H9 (cell line): ENCODE data around the gene THY1. TPM values are rescaled to one million over a fixed set of nuclear protein-coding genes. Genes with fewer than 3 reads are reported as not detected.

Experiments
- DNase-seq: peaks from one replicate; pipeline ENCODE4 v3.0.0-alpha.2; 2017
- H2AFZ ChIP-seq: one replicate; pipeline ENCODE4 v1.6.1; 2013; ENCODE audit warnings: mild to moderate bottlenecking, low read length, control low read depth, moderate library complexity
- H2AK5ac ChIP-seq: 2 replicates; pipeline ENCODE4 v1.6.1; 2013; ENCODE audit warnings: low read length, control low read depth, mixed read lengths; ENCODE audit not compliant: insufficient read length
- H2BK120ac ChIP-seq: one replicate; pipeline ENCODE4 v1.6.1; 2013; ENCODE audit warnings: low read depth, mild to moderate bottlenecking, low read length, control low read depth, inconsistent platforms; ENCODE audit not compliant: poor library complexity, severe bottlenecking
- H2BK12ac ChIP-seq: 2 replicates; pipeline ENCODE4 v1.6.1; 2013; ENCODE audit warnings: low read length, control low read depth, mixed read lengths, low read depth; ENCODE audit not compliant: insufficient read length
- H2BK15ac ChIP-seq: 2 replicates; pipeline ENCODE4 v1.6.1; 2013; ENCODE audit warnings: low read depth, low read length, control low read depth
- H2BK20ac ChIP-seq: one replicate; pipeline ENCODE4 v1.6.1; 2013; ENCODE audit warnings: low read depth, mild to moderate bottlenecking, low read length, control low read depth, inconsistent platforms; ENCODE audit not compliant: poor library complexity, severe bottlenecking
- H2BK5ac ChIP-seq: 2 replicates; pipeline ENCODE4 v1.6.1; 2013; ENCODE audit warnings: low read length, control low read depth, mixed read lengths; ENCODE audit not compliant: insufficient read length
- H3K14ac ChIP-seq: 2 replicates; pipeline ENCODE4 v1.6.1; 2013; ENCODE audit warnings: low read length, control low read depth; ENCODE audit not compliant: insufficient read depth
- H3K18ac ChIP-seq: 2 replicates; pipeline ENCODE4 v1.6.1; 2013; ENCODE audit warnings: low read depth, mild to moderate bottlenecking, mixed read lengths, low read length, control low read depth; ENCODE audit not compliant: insufficient read length
- H3K23ac ChIP-seq: 2 replicates; pipeline ENCODE4 v1.6.1; 2013; ENCODE audit warnings: low read length, control low read depth, mixed read lengths, low read depth; ENCODE audit not compliant: insufficient read length
- H3K23me2 ChIP-seq: 2 replicates; pipeline ENCODE4 v1.6.1; 2013; ENCODE audit warnings: low read depth, mild to moderate bottlenecking, mixed read lengths, low read length, control low read depth; ENCODE audit not compliant: insufficient read length, poor library complexity, severe bottlenecking
- H3K27ac ChIP-seq: 2 replicates; pipeline ENCODE4 v1.5.1; 2013; ENCODE audit warnings: low read length, control low read depth, mixed read lengths, low read depth; ENCODE audit not compliant: insufficient read length
- H3K27me3 ChIP-seq: 2 replicates; pipeline ENCODE4 v1.6.1; 2013; ENCODE audit warnings: low read length, control low read depth, inconsistent platforms; ENCODE audit not compliant: insufficient read depth
- H3K4ac ChIP-seq: 2 replicates; pipeline ENCODE4 v1.6.1; 2013; ENCODE audit warnings: low read depth, mild to moderate bottlenecking, control low read depth, inconsistent platforms, low read length, moderate library complexity
- H3K4me1 ChIP-seq: 2 replicates; pipeline ENCODE4 v1.6.1; 2013; ENCODE audit warnings: low read length, control low read depth, inconsistent platforms; ENCODE audit not compliant: insufficient read depth
- H3K4me2 ChIP-seq: 2 replicates; pipeline ENCODE4 v1.6.1; 2013; ENCODE audit warnings: low read length, control low read depth, mixed read lengths; ENCODE audit not compliant: insufficient read length, insufficient read depth
- H3K56ac ChIP-seq: 2 replicates; pipeline ENCODE4 v1.6.1; 2013; ENCODE audit warnings: low read depth, mild to moderate bottlenecking, mixed read lengths, low read length, control low read depth; ENCODE audit not compliant: insufficient read length
- H3K79me1 ChIP-seq: 2 replicates; pipeline ENCODE4 v1.6.1; 2013; ENCODE audit warnings: low read depth, mild to moderate bottlenecking, moderate library complexity, low read length, control low read depth, inconsistent platforms; ENCODE audit not compliant: insufficient read depth, poor library complexity, severe bottlenecking
- H3K79me2 ChIP-seq: 2 replicates; pipeline ENCODE4 v1.6.1; 2013; ENCODE audit warnings: low read length, control low read depth, inconsistent platforms; ENCODE audit not compliant: insufficient read depth
- H3K9ac ChIP-seq: 2 replicates; pipeline ENCODE4 v1.6.1; 2013; ENCODE audit warnings: low read length, control low read depth, mixed read lengths; ENCODE audit not compliant: insufficient read length; ENCODE audit errors: extremely low read depth
- H3K9me3 ChIP-seq: one replicate; pipeline ENCODE4 v1.6.1; 2013; ENCODE audit warnings: low read depth, low read length, inconsistent platforms; ENCODE audit not compliant: control insufficient read depth
- H3T11ph ChIP-seq: one replicate; pipeline ENCODE4 v1.6.1; 2013; ENCODE audit warnings: mild to moderate bottlenecking, low read length, control low read depth, inconsistent platforms
- H4K20me1 ChIP-seq: one replicate; pipeline ENCODE4 v1.6.1; 2013; ENCODE audit not compliant: control insufficient read depth, insufficient read length, insufficient read depth
- H4K5ac ChIP-seq: 2 replicates; pipeline ENCODE4 v1.6.1; 2013; ENCODE audit warnings: low read depth, mild to moderate bottlenecking, mixed read lengths, low read length, control low read depth; ENCODE audit not compliant: insufficient read length
- H4K8ac ChIP-seq: replicated peaks from 2 replicates; pipeline ENCODE4 v1.6.1; 2013; ENCODE audit warnings: low read length, control low read depth, mixed read lengths, low read depth; ENCODE audit not compliant: insufficient read length
- H4K91ac ChIP-seq: 2 replicates; pipeline ENCODE4 v1.6.1; 2013; ENCODE audit warnings: low read depth, mild to moderate bottlenecking, moderate library complexity, mixed read lengths, low read length, control low read depth; ENCODE audit not compliant: insufficient read length
- H3K27ac Mint-ChIP-seq, 3 experiments: 2 replicates in 2 of 3; 3 replicates in 1 of 3; pipeline ENCODE4 v1.8.0; 2020 to 2021; ENCODE audit warnings: mixed read lengths in 3 of 3, mild to moderate bottlenecking in 1 of 3, moderate library complexity in 1 of 3
- H3K27me3 Mint-ChIP-seq: 2 replicates; pipeline ENCODE4 v1.8.0; 2021; ENCODE audit warnings: low read depth, mild to moderate bottlenecking, moderate library complexity, mixed read lengths
- H3K36me3 Mint-ChIP-seq, 3 experiments: 2 replicates in 2 of 3; 3 replicates in 1 of 3; pipeline ENCODE4 v1.8.0; 2020 to 2021; ENCODE audit warnings: low read depth in 3 of 3, mixed read lengths in 3 of 3; ENCODE audit not compliant: insufficient read depth in 1 of 3
- H3K4me1 Mint-ChIP-seq, 2 experiments: 2 replicates each; pipeline ENCODE4 v1.8.0; 2020; ENCODE audit warnings: mixed read lengths in 2 of 2
- H3K4me3 Mint-ChIP-seq, 2 experiments: 2 replicates in 1 of 2; 3 replicates in 1 of 2; pipeline ENCODE4 v1.8.0; 2020 to 2021; ENCODE audit warnings: mild to moderate bottlenecking in 2 of 2, mixed read lengths in 2 of 2, moderate library complexity in 1 of 2
- H3K9me3 Mint-ChIP-seq, 2 experiments: 2 replicates in 1 of 2; 3 replicates in 1 of 2; pipeline ENCODE4 v1.8.0; 2020; ENCODE audit warnings: mild to moderate bottlenecking in 2 of 2, mixed read lengths in 2 of 2, moderate library complexity in 1 of 2
- WGBS: extraction: QIAGEN DNeasy Blood & Tissue Kit; methylation state at CpG from one replicate; pipeline ENCODE4 v1.1.7; 2013; ENCODE audit warnings: missing lambda C conversion rate, low lambda C conversion rate, mixed read lengths; ENCODE audit not compliant: insufficient read length; ENCODE audit errors: extremely low coverage; 5-methylcytosine and 5-hydroxymethylcytosine counted together
- total RNA-seq: library from RNA; stranded (reverse); gene quantifications from 2 replicates; pipeline ENCODE4 v1.2.1, GENCODE V29; 2021
- TF ChIP-seq, protein P1 (sequence below): fragments of 200-600 bp; sonication (generic); conservative IDR thresholded peaks from 3 replicates; pipeline ENCODE4 v1.8.0; 2021; ENCODE audit warnings: antibody characterized with exemption, mild to moderate bottlenecking

The THY1 gene
- total RNA-seq, 1 experiment from 2014 or later: 176 TPM

- H3K4me1 ChIP-seq: peaks cover 7% of the 10 kb centered on the region; the same call in 1 of the 2 replicates
- H3K27ac ChIP-seq: no peak overlapping the region
- no peaks in the 10 kb centered on the region for H4K20me1 ChIP-seq
- no peaks in the 10 kb centered on the region for H3K79me2 ChIP-seq
- no peaks in the 10 kb centered on the region for H3K79me1 ChIP-seq
- H3K9ac ChIP-seq: no peak overlapping the region
- H3K23me2 ChIP-seq: no peaks in the 10 kb centered on the region
- no peak overlapping the region for H2BK20ac ChIP-seq
- H3K27me3 ChIP-seq: no peaks in the 10 kb centered on the region
- WGBS: no CpG with 5 or more reads among the region's 4 CpGs
- no peak overlapping the region for H3K4me3 Mint-ChIP-seq
- H3K4me1 Mint-ChIP-seq: peaks cover 26 to 30% of the 10 kb centered on the region in 2 experiments
- no peak overlapping the region for H3T11ph ChIP-seq
- H3K27me3 Mint-ChIP-seq: peaks cover 2% of the 10 kb centered on the region
- no peak overlapping the region for H2BK15ac ChIP-seq
- H4K91ac ChIP-seq: no peak overlapping the region
- no peak overlapping the region for H3K4me2 ChIP-seq
- no peak overlapping the region for H3K14ac ChIP-seq
- no peak overlapping the region for H2BK5ac ChIP-seq
- H2BK12ac ChIP-seq: no peak overlapping the region
- no peaks in the 10 kb centered on the region for H3K9me3 Mint-ChIP-seq
- no peaks in the 10 kb centered on the region for H3K9me3 ChIP-seq
- H2AK5ac ChIP-seq: no peak overlapping the region
- no peak for DNase-seq
- TF ChIP-seq, protein P1, sequence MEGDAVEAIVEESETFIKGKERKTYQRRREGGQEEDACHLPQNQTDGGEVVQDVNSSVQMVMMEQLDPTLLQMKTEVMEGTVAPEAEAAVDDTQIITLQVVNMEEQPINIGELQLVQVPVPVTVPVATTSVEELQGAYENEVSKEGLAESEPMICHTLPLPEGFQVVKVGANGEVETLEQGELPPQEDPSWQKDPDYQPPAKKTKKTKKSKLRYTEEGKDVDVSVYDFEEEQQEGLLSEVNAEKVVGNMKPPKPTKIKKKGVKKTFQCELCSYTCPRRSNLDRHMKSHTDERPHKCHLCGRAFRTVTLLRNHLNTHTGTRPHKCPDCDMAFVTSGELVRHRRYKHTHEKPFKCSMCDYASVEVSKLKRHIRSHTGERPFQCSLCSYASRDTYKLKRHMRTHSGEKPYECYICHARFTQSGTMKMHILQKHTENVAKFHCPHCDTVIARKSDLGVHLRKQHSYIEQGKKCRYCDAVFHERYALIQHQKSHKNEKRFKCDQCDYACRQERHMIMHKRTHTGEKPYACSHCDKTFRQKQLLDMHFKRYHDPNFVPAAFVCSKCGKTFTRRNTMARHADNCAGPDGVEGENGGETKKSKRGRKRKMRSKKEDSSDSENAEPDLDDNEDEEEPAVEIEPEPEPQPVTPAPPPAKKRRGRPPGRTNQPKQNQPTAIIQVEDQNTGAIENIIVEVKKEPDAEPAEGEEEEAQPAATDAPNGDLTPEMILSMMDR: no peak
- H4K5ac ChIP-seq: no peak overlapping the region
- no peak overlapping the region for H3K4ac ChIP-seq
- H4K8ac ChIP-seq: no peak overlapping the region
- no peak overlapping the region for H3K23ac ChIP-seq
- no peak overlapping the region for H2AFZ ChIP-seq
- no peak overlapping the region for H3K27ac Mint-ChIP-seq
- no peak overlapping the region for H3K18ac ChIP-seq
- no peak overlapping the region for H2BK120ac ChIP-seq
- H3K56ac ChIP-seq: no peak overlapping the region
- no peaks in the 10 kb centered on the region for H3K36me3 Mint-ChIP-seq
Observed at GRCh38 chr11:119461229-119461963, 38.4 kb upstream of the THY1 start.
